Measurements from ENCODE around the gene SCAMP1.
"Not testable (repeated sequence)": the region's sequence is repeated elsewhere in the genome, so short reads cannot be mapped to it uniquely, and the experiment has no call there.

Gene SCAMP1, protein sequence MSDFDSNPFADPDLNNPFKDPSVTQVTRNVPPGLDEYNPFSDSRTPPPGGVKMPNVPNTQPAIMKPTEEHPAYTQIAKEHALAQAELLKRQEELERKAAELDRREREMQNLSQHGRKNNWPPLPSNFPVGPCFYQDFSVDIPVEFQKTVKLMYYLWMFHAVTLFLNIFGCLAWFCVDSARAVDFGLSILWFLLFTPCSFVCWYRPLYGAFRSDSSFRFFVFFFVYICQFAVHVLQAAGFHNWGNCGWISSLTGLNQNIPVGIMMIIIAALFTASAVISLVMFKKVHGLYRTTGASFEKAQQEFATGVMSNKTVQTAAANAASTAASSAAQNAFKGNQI

DNA sequence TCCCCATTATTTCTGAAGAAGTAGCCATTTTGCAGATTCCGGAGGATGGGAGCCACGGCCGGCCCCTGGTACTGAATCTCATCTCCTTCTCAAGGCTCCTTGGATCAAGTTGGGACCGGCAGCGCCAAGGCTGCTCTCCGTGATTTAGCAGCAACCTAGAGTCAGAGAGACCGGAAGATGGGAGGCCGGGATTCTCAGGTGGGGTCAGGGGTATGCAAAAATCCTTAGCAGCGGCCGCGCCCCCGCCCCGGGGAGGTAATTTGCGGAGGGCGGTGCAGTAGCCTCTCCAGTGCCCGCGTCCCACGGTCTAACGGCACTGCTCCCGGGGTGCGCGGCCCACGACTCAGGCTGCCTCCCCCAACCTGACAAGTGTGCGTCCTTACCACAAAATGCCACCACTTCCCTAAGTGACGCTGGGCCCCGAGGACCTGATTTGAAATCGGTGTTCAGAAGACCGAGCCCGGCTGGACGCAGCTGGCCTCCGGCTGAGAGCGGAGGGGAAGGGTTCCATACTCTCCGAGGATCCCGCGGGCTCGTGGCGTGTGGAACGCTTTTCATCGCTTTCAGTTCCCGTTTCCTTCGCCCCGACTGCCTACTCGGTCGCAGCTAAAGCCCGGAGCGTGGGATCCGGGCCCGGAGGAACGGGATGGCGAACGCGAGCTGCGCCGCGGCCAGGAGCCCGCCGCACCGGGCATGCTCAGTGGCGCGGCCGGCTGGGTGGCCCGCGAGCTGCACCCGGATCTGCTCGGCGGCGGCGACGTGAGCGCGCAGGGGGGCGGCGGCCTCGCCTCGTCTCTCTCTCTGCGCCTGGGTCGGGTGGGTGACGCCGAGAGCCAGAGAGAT lies at the start of gene SCAMP1:
SCAMP1 (plus strand) TSS at position 787 of the 843 bp plus-strand sequence; CDS start at position 842, 55 bp downstream.
- peak; percentile 84 to 88 for DNase-seq

- DNase-seq: no peak
Measured at GRCh38 chr5:78317515-78317914, 42.9 kb upstream of the SCAMP1 start.

- no peak for DNase-seq
Measured at GRCh38 chr5:78318337-78318736, 42.1 kb upstream of the SCAMP1 start.

DNA sequence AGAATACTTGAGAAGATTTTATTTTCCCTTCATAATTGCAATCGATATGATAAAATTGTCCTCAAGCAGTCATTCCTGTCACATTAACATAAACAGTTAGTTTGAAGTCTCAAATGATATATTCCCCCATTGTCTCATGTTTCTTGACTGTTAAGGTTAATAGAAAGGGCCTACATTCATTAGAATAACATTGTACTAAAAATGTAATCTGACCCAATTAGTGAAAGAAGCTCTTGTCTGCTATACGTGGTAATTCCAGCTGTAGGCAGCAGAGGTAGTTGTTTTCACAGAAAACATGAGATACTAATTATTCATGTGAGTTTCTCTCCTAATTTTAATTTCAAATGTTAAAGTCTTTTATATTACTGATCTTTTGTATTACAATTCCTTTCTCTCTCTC lies 40.0 kb upstream of the SCAMP1 start:
- DNase-seq: peak in 1 of 2 experiments; percentile 42

GRCh38 chr5:78323241-78323640 lies 37.2 kb upstream of the SCAMP1 start:
- DNase-seq: no peak

DNA sequence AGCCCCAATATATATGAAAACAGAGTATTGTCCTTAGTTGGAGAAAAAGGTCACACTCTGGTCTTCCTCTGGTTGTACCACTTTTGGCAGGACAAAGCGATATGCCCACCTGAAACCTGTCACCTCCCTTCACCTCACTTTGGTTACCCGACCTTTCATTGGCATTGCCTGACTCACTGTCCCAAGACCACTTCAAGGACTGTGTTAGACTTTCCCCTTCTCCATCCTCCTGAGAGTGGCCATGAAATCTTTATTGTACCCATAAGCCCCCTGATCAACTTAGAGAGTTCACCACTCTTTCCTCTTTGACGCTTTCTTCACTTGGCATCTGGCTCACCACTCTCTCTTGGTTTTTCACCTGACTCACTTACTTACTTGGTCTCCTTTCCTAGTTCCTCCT lies 33.5 kb upstream of the SCAMP1 start:
- DNase-seq: no peak

DNA sequence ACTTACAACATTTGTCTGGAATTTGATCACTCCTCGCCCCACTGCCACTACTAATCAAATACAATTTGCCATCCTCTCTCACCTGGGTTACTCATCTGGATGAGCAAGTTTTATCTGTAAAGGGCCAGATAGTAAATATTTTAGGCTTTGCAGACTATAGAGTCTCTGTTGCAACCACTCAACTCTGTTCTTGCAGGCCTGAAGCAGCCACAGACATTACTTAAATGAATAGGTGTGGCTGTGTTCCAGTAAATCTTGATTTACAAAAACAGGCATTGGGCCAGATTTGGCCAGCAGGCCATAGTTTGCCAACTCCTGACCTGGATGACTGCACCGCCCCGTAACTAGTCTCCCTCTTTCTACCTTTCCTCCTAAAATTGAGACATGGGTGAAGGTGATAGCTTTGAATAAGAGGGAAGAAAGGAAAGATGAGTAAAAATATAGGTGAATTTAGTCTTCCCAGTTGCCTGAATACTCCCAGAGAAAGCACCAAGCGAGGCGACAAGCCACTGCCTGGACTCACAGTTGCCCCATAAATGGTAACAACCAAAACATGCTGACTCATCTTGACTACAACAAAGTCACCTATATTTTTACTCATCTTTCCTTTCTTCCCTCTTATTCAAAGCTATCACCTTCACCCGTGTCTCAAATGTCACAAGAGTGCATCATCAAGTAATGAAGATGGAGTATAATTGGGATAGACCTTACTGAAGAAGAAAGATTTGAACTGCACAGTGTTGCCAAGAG lies 32.5 kb upstream of the SCAMP1 start:
- no peak for DNase-seq

GRCh38 chr5:78328585-78329173 lies 31.7 kb upstream of the SCAMP1 start:
- no peak for DNase-seq

GRCh38 chr5:78331523-78332080 lies 28.8 kb upstream of the SCAMP1 start:
- no peak for DNase-seq

- DNase-seq: peak in 1 of 2 experiments; percentile 8
Measured at GRCh38 chr5:78334811-78335210, 25.6 kb upstream of the SCAMP1 start.

DNA sequence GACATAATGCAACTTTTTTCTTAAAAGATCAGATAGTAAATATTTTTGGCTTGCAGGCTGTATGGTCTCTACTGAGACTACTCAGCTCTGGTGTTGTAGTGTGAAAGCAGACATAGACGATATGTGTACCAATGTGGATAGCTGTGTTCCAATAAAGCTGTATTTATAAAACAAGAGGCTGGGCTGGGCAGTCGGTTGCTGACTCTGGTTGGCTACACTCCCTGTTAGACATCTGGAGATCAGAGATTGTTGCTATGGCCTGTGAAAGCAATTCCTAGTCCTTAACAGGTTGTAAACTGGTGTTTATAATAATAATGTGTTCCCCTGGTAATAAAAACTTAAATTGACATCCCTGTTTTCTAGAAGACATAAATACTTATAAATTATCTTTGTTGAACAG lies 24.4 kb upstream of the SCAMP1 start:
- DNase-seq: no peak

DNA sequence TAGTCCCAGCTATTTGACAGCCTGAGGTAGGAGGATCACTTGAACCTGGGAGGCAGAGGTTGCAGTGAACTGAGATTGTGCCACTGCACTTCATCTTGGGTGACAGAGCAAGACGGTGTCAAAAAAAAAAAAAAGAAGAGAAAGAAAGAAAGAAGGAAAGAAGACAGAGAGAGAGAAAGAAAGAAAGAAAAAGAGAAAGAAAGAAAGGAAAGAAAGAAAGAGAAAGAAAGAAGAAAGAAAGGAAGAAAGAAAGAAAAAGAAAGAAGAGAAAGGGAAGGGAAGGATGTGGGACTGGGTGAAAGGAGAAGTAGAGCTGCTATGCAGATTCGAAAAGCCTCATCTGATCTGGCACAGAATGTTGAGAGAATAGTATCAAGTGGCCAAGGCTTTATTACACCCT lies 23.7 kb upstream of the SCAMP1 start:
- DNase-seq: no peak

DNA sequence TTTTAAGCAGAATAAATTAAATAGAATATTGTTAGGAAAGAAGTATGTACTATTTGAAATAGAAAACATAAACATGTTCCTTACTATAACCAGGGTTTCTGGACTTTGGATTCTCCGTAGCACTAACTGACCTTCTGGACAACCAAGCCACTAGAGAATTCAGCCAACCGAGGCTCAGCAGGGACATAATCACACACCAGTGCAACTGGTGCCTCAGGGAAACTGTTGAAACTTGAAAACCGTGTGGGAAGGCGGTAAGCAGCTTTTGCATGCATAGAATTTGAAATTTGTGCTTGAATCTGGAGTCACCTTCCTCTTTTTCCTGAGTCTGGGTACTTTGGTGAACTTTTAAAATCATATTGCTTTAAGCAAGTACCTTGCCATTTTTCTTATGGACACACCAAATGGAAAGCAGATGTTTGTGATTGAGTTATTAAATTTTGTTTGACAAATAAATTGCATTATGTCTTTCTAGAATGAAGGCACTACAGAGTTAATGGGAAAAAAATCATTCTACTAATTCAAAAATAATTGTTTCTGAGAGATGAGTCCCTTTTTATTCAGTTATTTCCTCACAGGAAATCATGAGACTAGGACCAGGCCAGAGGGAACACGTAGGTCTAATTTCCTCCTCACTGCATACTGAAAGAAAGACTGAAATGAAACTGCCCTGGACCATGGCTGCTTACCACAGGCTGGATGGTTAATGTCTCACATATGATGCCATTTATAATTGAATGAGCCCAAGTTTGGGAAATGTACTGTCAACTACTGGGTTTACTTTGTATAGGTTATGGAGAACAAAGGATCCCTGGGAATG lies 20.6 kb upstream of the SCAMP1 start:
- no peak for DNase-seq

GRCh38 chr5:78341440-78341839 lies 19.0 kb upstream of the SCAMP1 start:
- DNase-seq: peak in 1 of 2 experiments; percentile 6

GRCh38 chr5:78345485-78345884 lies 14.9 kb upstream of the SCAMP1 start:
- no peak for DNase-seq

GRCh38 chr5:78353520-78353919 lies 6.9 kb upstream of the SCAMP1 start:
- no peak for DNase-seq

DNA sequence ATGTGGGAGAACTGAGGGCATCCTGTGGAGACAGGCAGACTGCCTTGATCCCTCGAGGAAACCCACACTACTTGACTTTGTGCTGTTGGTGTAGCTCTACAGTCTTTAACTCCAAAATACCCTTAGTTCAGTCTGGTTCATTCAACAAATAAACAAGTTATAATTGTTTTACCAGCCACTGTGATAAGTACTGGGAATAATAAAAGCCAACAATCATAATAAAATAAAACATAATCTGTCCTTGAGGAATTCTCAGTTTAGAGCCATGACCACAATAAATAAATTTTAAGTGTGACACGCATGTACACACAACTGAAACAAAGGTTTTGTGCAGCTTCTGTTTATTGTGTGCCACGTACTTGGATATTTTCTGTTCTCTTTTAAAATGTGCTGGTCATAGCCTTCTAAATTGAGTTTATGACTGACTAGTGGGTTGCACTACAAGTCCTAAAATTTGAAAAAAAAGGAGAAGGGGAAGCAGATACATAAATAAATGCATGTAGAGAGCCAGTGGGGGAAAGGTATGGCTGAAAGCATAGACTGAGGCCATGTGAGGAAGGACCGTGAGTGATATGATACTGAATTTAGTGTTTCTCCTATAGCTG lies 6.2 kb upstream of the SCAMP1 start:
- DNase-seq: no peak

- DNase-seq: no peak
Measured at GRCh38 chr5:78355561-78355960, 4.9 kb upstream of the SCAMP1 start.

- DNase-seq: not testable (repeated sequence)
Measured at GRCh38 chr5:78359455-78359830, 974 bp upstream of the SCAMP1 start.

DNA sequence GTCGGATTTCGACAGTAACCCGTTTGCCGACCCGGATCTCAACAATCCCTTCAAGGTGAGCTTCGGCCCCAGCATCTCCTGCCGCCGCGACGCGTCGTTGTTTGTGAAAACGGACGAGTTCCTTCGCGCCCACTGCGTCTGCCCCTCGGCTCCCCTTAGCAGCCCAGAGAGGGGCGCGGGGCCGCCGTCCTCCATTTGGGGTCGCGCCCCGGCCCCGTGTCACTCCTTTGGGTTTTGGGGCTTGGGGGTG lies 182 bp downstream of the SCAMP1 start:
- DNase-seq: no peak

DNA sequence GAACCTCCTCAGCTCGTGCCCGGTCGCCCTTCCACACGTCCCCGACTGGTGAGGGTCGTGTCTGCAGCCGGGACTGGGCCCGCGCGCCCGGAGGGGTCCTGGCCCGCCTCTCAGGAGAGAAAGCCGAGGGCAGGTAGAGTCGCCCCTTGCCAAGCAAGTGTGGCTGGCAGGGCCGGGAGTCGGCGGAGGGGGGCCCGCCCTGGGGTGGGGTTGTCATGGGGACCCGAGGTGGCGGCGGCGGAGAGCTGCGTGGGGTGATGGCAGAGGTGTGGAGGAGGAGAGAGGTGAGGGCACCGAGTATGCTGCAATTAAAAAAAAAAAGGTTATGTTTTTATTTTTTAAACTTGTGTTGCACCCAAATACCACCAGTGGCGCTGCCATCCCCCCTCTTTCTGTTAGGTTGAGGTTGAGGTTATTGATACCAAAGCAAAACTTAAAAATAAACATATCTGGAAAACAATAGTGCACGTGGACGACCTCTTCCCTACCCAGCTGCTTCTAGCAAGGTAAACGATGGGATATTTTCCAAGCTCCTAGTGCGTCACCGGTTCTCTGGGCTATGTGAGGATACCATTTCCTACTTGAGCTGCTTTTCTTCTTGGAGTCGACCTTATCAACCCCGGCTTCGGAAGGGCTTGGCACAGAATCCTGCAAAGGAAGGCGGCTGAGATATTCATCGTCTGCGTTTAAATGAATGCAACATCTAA lies 660 bp downstream of the SCAMP1 start:
- peak; percentile 44 to 60 for DNase-seq

Data from NCI-H2081 (cell line).